Chondrocyte (in vitro differentiated cells): Measurements from ENCODE around the gene PIGK. TPM values are rescaled to one million over a fixed set of nuclear protein-coding genes. Genes with fewer than 3 reads are reported as not detected.

Experiments used
- DNase-seq: peaks from one replicate; pipeline ENCODE4 v3.0.0; 2021; ENCODE audit warnings: mixed read lengths, low spot score
- H3K27ac Mint-ChIP-seq: one replicate; pipeline ENCODE4 v1.8.0; 2021; ENCODE audit warnings: mild to moderate bottlenecking, moderate library complexity, mixed read lengths; ENCODE audit not compliant: unreplicated experiment
- H3K27me3 Mint-ChIP-seq: 2 replicates; pipeline ENCODE4 v1.8.0; 2021; ENCODE audit warnings: low read depth, mixed read lengths
- H3K36me3 Mint-ChIP-seq: 2 replicates; pipeline ENCODE4 v1.8.0; 2021; ENCODE audit warnings: low read depth, mixed read lengths
- H3K4me1 Mint-ChIP-seq: 2 replicates; pipeline ENCODE4 v1.8.0; 2021; ENCODE audit warnings: low read depth, mild to moderate bottlenecking, mixed read lengths
- H3K4me3 Mint-ChIP-seq: one replicate; pipeline ENCODE4 v1.8.0; 2021; ENCODE audit warnings: mild to moderate bottlenecking, moderate library complexity, mixed read lengths; ENCODE audit not compliant: unreplicated experiment
- H3K9me3 Mint-ChIP-seq: 2 replicates; pipeline ENCODE4 v1.8.0; 2021; ENCODE audit warnings: low read depth, mixed read lengths
- CTCF ChIP-seq: fragments of 200-600 bp; sonication (generic); IDR thresholded peaks from 2 replicates; pipeline ENCODE4 v1.5.0; 2021; ENCODE audit warnings: antibody characterized with exemption, mild to moderate bottlenecking, moderate library complexity
- total RNA-seq: library from RNA; stranded (reverse); gene quantifications from 3 replicates; pipeline ENCODE4 v1.2.1, GENCODE V29; 2021

The PIGK gene
- total RNA-seq, 1 donor from 2014 or later: 41.5 TPM

GRCh38 chr1:77182083-77182482 is 37.1 kb downstream of the PIGK start:
- Mint-ChIP-seq H3K4me3 (no peak overlapping the region), H3K36me3 (peaks cover 7% of the 10 kb centered on the region), H3K27me3 (no peaks in the 10 kb centered on the region), H3K4me1 (no peaks in the 10 kb centered on the region), H3K27ac (no peak overlapping the region), H3K9me3 (peaks cover 17% of the 10 kb centered on the region)
- no peak for DNase-seq
- TF ChIP-seq CTCF: no peak

GRCh38 chr1:77179632-77180031 is 39.6 kb downstream of the PIGK start:
- Mint-ChIP-seq H3K27ac (no peak overlapping the region), H3K27me3 (no peaks in the 10 kb centered on the region), H3K4me1 (no peaks in the 10 kb centered on the region), H3K9me3 (peaks cover 26% of the 10 kb centered on the region), H3K4me3 (no peak overlapping the region), H3K36me3 (peaks cover 11% of the 10 kb centered on the region)
- no peak for DNase-seq
- no peak for TF ChIP-seq CTCF

- DNase-seq: no peak
- no peaks in the 10 kb centered on the region for H3K27me3 Mint-ChIP-seq
- peaks cover 13% of the 10 kb centered on the region for H3K36me3 Mint-ChIP-seq
- no peak for TF ChIP-seq CTCF
- peaks cover 5% of the 10 kb centered on the region for H3K4me1 Mint-ChIP-seq
- H3K4me3 Mint-ChIP-seq: no peak overlapping the region
- H3K27ac Mint-ChIP-seq: no peak overlapping the region
- peaks cover 28% of the 10 kb centered on the region for H3K9me3 Mint-ChIP-seq
Measured at GRCh38 chr1:77175230-77175844, 43.9 kb downstream of the PIGK start.

GRCh38 chr1:77170687-77171086 is 48.5 kb downstream of the PIGK start:
- peaks cover 17% of the 10 kb centered on the region for H3K9me3 Mint-ChIP-seq
- H3K27me3 Mint-ChIP-seq: no peaks in the 10 kb centered on the region

GRCh38 chr1:77168358-77168757 is 50.9 kb downstream of the PIGK start:
- Mint-ChIP-seq H3K9me3 (peaks cover 4% of the 10 kb centered on the region), H3K27ac (no peak overlapping the region), H3K36me3 (peaks cover 2% of the 10 kb centered on the region), H3K4me3 (no peak overlapping the region), H3K4me1 (peaks cover 16% of the 10 kb centered on the region), H3K27me3 (no peaks in the 10 kb centered on the region)
- no peak for DNase-seq
- TF ChIP-seq CTCF: no peak

More at GRCh38 chr1:77170687-77171086, 48.5 kb downstream of the PIGK start:
- peaks cover 16% of the 10 kb centered on the region for H3K4me1 Mint-ChIP-seq
- no peak for TF ChIP-seq CTCF
- H3K27ac Mint-ChIP-seq: peak overlapping the region; percentile 4
- peaks cover 9% of the 10 kb centered on the region for H3K36me3 Mint-ChIP-seq
- H3K4me3 Mint-ChIP-seq: no peak overlapping the region
- DNase-seq: no peak
